Activated CD4-positive, CD25-positive, alpha-beta regulatory T cell treated with anti-CD3 and anti-CD28 coated beads, Interleukin-2, amount 50 U/mL, for 16 hours (primary cell): ENCODE data around the gene CADM1.

Source experiments
- DNase-seq: peaks from one replicate; pipeline ENCODE4 v3.0.0-alpha.2; 2020; ENCODE audit warnings: low read depth, low spot score

CADM1 gene

GRCh38 chr11:115208808-115209259, 295.4 kb downstream of the CADM1 start:
- no peak for DNase-seq

GRCh38 chr11:115207916-115208315, 296.3 kb downstream of the CADM1 start:
- no peak for DNase-seq

- DNase-seq = no peak
Measured at GRCh38 chr11:115207166-115207591, 297.0 kb downstream of the CADM1 start.

GRCh38 chr11:115206365-115207022, 297.7 kb downstream of the CADM1 start:
- no peak for DNase-seq

GRCh38 chr11:115202900-115203552, 301.2 kb downstream of the CADM1 start:
- no peak for DNase-seq

GRCh38 chr11:115202074-115202473, 302.1 kb downstream of the CADM1 start:
- DNase-seq = no peak

GRCh38 chr11:115201111-115201792, 303.0 kb downstream of the CADM1 start:
- DNase-seq = no peak

GRCh38 chr11:115199481-115200069, 304.6 kb downstream of the CADM1 start:
- no peak for DNase-seq

- no peak for DNase-seq
Measured at GRCh38 chr11:115198321-115198741, 305.9 kb downstream of the CADM1 start.

GRCh38 chr11:115197433-115197832, 306.8 kb downstream of the CADM1 start:
- no peak for DNase-seq

- no peak for DNase-seq
Measured at GRCh38 chr11:115197031-115197430, 307.2 kb downstream of the CADM1 start.

GRCh38 chr11:115194802-115195110, 309.5 kb downstream of the CADM1 start:
- no peak for DNase-seq

GRCh38 chr11:115193914-115194801, 310.1 kb downstream of the CADM1 start:
- DNase-seq = no peak

GRCh38 chr11:115191761-115192160, 312.5 kb downstream of the CADM1 start:
- DNase-seq = no peak

- DNase-seq = no peak
Measured at GRCh38 chr11:115190196-115190595, 314.0 kb downstream of the CADM1 start.

GRCh38 chr11:115188898-115189278, 315.3 kb downstream of the CADM1 start:
- no peak for DNase-seq

- DNase-seq = no peak
Measured at GRCh38 chr11:115188188-115188897, 315.9 kb downstream of the CADM1 start.

GRCh38 chr11:115185931-115186330, 318.3 kb downstream of the CADM1 start:
- DNase-seq = no peak

GRCh38 chr11:115185507-115185906, 318.7 kb downstream of the CADM1 start:
- no peak for DNase-seq

GRCh38 chr11:115184901-115185300, 319.3 kb downstream of the CADM1 start:
- no peak for DNase-seq

GRCh38 chr11:115183830-115184229, 320.4 kb downstream of the CADM1 start:
- no peak for DNase-seq
